WTC11 (cell line): ENCODE measurements around the gene CHST14. TPM values are rescaled to one million over a fixed set of nuclear protein-coding genes. Genes with fewer than 3 reads are reported as not detected.

Source experiments
- ATAC-seq: fragments of 200-7000 bp; cut with Tn5 transposase; 2 replicates; pipeline ENCODE4 v1.10.0; 2021; ENCODE audit warnings: mild to moderate bottlenecking, moderate library complexity
- CTCF ChIA-PET: fragments of 300-600 bp; sonication (Branson Sonifier 250); formaldehyde crosslinking; loops from one replicate; lab custom pipeline; 2021; ENCODE audit warnings: antibody characterized with exemption; lab: Charles Lee
- POLR2A ChIA-PET: fragments of 350-600 bp; sonication (Branson Sonifier 250); formaldehyde crosslinking; loops from one replicate; lab custom pipeline; 2021; ENCODE audit warnings: antibody characterized with exemption; lab: Charles Lee
- DNase-seq: peaks from one replicate; pipeline ENCODE4 v3.0.0; 2021; ENCODE audit warnings: low spot score
- H3K27ac Mint-ChIP-seq: 2 replicates; pipeline ENCODE4 v1.8.0; 2021; ENCODE audit warnings: mixed read lengths
- H3K27me3 Mint-ChIP-seq: 2 replicates; pipeline ENCODE4 v1.8.0; 2021; ENCODE audit warnings: low read depth, mild to moderate bottlenecking, moderate library complexity, mixed read lengths
- H3K36me3 Mint-ChIP-seq: 2 replicates; pipeline ENCODE4 v1.8.0; 2021; ENCODE audit warnings: mixed read lengths
- H3K4me1 Mint-ChIP-seq: 2 replicates; pipeline ENCODE4 v1.8.0; 2022; ENCODE audit warnings: mixed read lengths
- H3K4me3 Mint-ChIP-seq: 2 replicates; pipeline ENCODE4 v1.8.0; 2021; ENCODE audit warnings: mild to moderate bottlenecking, moderate library complexity, mixed read lengths
- H3K9me3 Mint-ChIP-seq: 2 replicates; pipeline ENCODE4 v1.8.0; 2021; ENCODE audit warnings: mixed read lengths
- CTCF ChIP-seq: fragments of 200-600 bp; IDR thresholded peaks from 2 replicates; pipeline ENCODE4 v1.8.0; 2022; ENCODE audit warnings: antibody characterized with exemption
- ETV6 ChIP-seq: sonication (generic); formaldehyde crosslinking; IDR thresholded peaks from 2 replicates; pipeline ENCODE4 v1.8.1; 2022; ENCODE audit warnings: mild to moderate bottlenecking, missing genetic modification reagents
- FOXJ3 ChIP-seq: sonication (generic); formaldehyde crosslinking; IDR thresholded peaks from 2 replicates; pipeline ENCODE4 v1.9.0; 2021; ENCODE audit warnings: missing genetic modification reagents, mild to moderate bottlenecking, borderline replicate concordance
- FOXP1 ChIP-seq: sonication (generic); formaldehyde crosslinking; IDR thresholded peaks from 2 replicates; pipeline ENCODE4 v1.8.0; 2022; ENCODE audit warnings: missing genetic modification reagents, mild to moderate bottlenecking, moderate library complexity, borderline replicate concordance
- GTF2I ChIP-seq: fragments of 250-450 bp; sonication (Bioruptor Pico); conservative IDR thresholded peaks from 2 replicates; pipeline ENCODE4 v1.4.0; 2021; ENCODE audit warnings: mild to moderate bottlenecking
- IRF1 ChIP-seq: sonication (generic); formaldehyde crosslinking; IDR thresholded peaks from 2 replicates; pipeline ENCODE4 v1.8.0; 2023; ENCODE audit warnings: missing genetic modification reagents
- KAT7 ChIP-seq: sonication (generic); formaldehyde crosslinking; IDR thresholded peaks from 2 replicates; pipeline ENCODE4 v1.8.1; 2023; ENCODE audit warnings: missing genetic modification reagents, mild to moderate bottlenecking, borderline replicate concordance
- MLX ChIP-seq: sonication (generic); formaldehyde crosslinking; IDR thresholded peaks from 2 replicates; pipeline ENCODE4 v1.8.1; 2023; ENCODE audit warnings: mild to moderate bottlenecking, missing genetic modification reagents, moderate library complexity
- MXD4 ChIP-seq: fragments of 250-450 bp; sonication (Bioruptor Pico); IDR thresholded peaks from 2 replicates; pipeline ENCODE4 v1.8.0; 2021; ENCODE audit warnings: mild to moderate bottlenecking, moderate library complexity, borderline replicate concordance
- MYBL2 ChIP-seq: sonication (generic); formaldehyde crosslinking; IDR thresholded peaks from 2 replicates; pipeline ENCODE4 v1.8.1; 2023; ENCODE audit warnings: mild to moderate bottlenecking, moderate library complexity, missing genetic modification reagents
- NFE2L1 ChIP-seq: sonication (generic); formaldehyde crosslinking; IDR thresholded peaks from 2 replicates; pipeline ENCODE4 v1.8.1; 2023; ENCODE audit warnings: missing genetic modification reagents
- PRDM15 ChIP-seq: sonication (generic); formaldehyde crosslinking; IDR thresholded peaks from 2 replicates; pipeline ENCODE4 v1.8.0; 2022; ENCODE audit warnings: missing genetic modification reagents
- SMAD3 ChIP-seq: sonication (generic); formaldehyde crosslinking; IDR thresholded peaks from 2 replicates; pipeline ENCODE4 v1.8.0; 2022; ENCODE audit warnings: missing genetic modification reagents, mild to moderate bottlenecking, borderline replicate concordance
- SMAD4 ChIP-seq: sonication (generic); formaldehyde crosslinking; IDR thresholded peaks from 2 replicates; pipeline ENCODE4 v1.8.0; 2022; ENCODE audit warnings: mild to moderate bottlenecking, missing genetic modification reagents
- USF2 ChIP-seq: sonication (generic); formaldehyde crosslinking; IDR thresholded peaks from 2 replicates; pipeline ENCODE4 v1.8.1; 2023; ENCODE audit warnings: mild to moderate bottlenecking, missing genetic modification reagents, moderate library complexity
- ZBTB21 ChIP-seq: sonication (generic); formaldehyde crosslinking; IDR thresholded peaks from 2 replicates; pipeline ENCODE4 v1.8.1; 2023; ENCODE audit warnings: mild to moderate bottlenecking, missing genetic modification reagents, borderline replicate concordance
- ZNF423 ChIP-seq: fragments of 250-450 bp; sonication (Bioruptor Pico); IDR thresholded peaks from 2 replicates; pipeline ENCODE4 v2.1.2; 2022; ENCODE audit warnings: mild to moderate bottlenecking, moderate library complexity
- ZNF512 ChIP-seq: sonication (generic); formaldehyde crosslinking; IDR thresholded peaks from 2 replicates; pipeline ENCODE4 v1.8.1; 2022; ENCODE audit warnings: missing genetic modification reagents, borderline replicate concordance
- ZNF532 ChIP-seq: fragments of 250-450 bp; sonication (Bioruptor Pico); IDR thresholded peaks from 2 replicates; pipeline ENCODE4 v1.9.0; 2021; ENCODE audit warnings: mild to moderate bottlenecking, borderline replicate concordance
- total RNA-seq: library from RNA; stranded (reverse); gene quantifications from 3 replicates; pipeline ENCODE4 v1.2.3, GENCODE V29; 2021

CHST14 gene
- total RNA-seq, 1 experiment from 2014 or later, result 21.3 TPM

GRCh38 chr15:40511093-40511471, 40.3 kb downstream of the CHST14 start (continued):
- TF ChIP-seq PRDM15 (CRISPR knock-in tag) (no peak), ZNF423 (no peak), MLX (CRISPR knock-in tag) (no peak), ZBTB21 (CRISPR knock-in tag) (no peak), FOXJ3 (CRISPR knock-in tag) (no peak), FOXP1 (CRISPR knock-in tag) (no peak), IRF1 (CRISPR knock-in tag) (no peak)
- TF ChIP-seq, all 79 proteins: peak for 0

GRCh38 chr15:40511472-40512133, 40.8 kb downstream of the CHST14 start:
- Mint-ChIP-seq H3K4me1 (peaks cover 20% of the 10 kb centered on the region), H3K9me3 (no peaks in the 10 kb centered on the region), H3K4me3 (peak overlapping the region; percentile 85), H3K27ac (no peak overlapping the region), H3K36me3 (no peaks in the 10 kb centered on the region), H3K27me3 (peaks cover 57% of the 10 kb centered on the region)
- peak; percentile 84 for DNase-seq
- peak; percentile 83 for ATAC-seq
- POLR2A ChIA-PET, result interaction anchor here (0.5 kb wide), 1 partner anchor 284 kb away, joined by 4 read pairs; no protein-coding TSS in a partner anchor
- CTCF ChIA-PET, result interaction anchor here (1.5 kb wide), 1 partner anchor 72 kb away, joined by 3 read pairs; no protein-coding TSS in a partner anchor
- TF ChIP-seq CTCF (no peak), MXD4 (no peak), USF2 (no peak), KAT7 (CRISPR knock-in tag) (peak; percentile 98), ETV6 (peak; percentile 75; the same call in 1 of the 2 replicates), ZNF512 (CRISPR knock-in tag) (no peak), ZNF532 (CRISPR knock-in tag) (no peak), SMAD4 (CRISPR knock-in tag) (no peak), NFE2L1 (CRISPR knock-in tag) (0 out of 2 replicates have a peak, but pooled peaks have one; percentile 42), SMAD3 (0 out of 2 replicates have a peak, but pooled peaks have one; percentile 36), MYBL2 (CRISPR knock-in tag) (no peak), GTF2I (no peak)
